OCI-LY7 (cell line): Measurements from ENCODE around the gene PHLDB1.
"Not testable (repeated sequence)": the region's sequence is repeated elsewhere in the genome, so short reads cannot be mapped to it uniquely, and the experiment has no call there.

Experiments
- CTCF ChIP-seq: fragments of 200-600 bp; sonication (generic); conservative IDR thresholded peaks from 2 replicates; pipeline ENCODE4 v1.5.1; 2014; ENCODE audit warnings: mild to moderate bottlenecking, antibody characterized with exemption, low read length, moderate library complexity, mixed read lengths
- EZH2phosphoT487 ChIP-seq: fragments of 200-600 bp; sonication (generic); IDR thresholded peaks from 2 replicates; pipeline ENCODE4 v1.6.1; 2018; ENCODE audit warnings: low read depth, borderline replicate concordance, mild to moderate bottlenecking, mixed run types, antibody characterized with exemption, low read length, moderate library complexity, mixed read lengths

GRCh38 chr11:118571701-118572060 is 35.7 kb upstream of the PHLDB1 start:
- not testable (repeated sequence) for TF ChIP-seq CTCF, EZH2phosphoT487
